GM19395 (cell line): ENCODE results near the gene NUDT16.
"Not testable (repeated sequence)": the region's sequence is repeated elsewhere in the genome, so short reads cannot be mapped to it uniquely, and the experiment has no call there.

Experiments
- ATAC-seq: cut with Tn5 transposase; IDR thresholded peaks from one replicate; pipeline ENCODE4 v1.9.1; 2021; ENCODE audit warnings: mild to moderate bottlenecking, moderate library complexity; ENCODE audit not compliant: unreplicated experiment

The NUDT16 gene

DNA sequence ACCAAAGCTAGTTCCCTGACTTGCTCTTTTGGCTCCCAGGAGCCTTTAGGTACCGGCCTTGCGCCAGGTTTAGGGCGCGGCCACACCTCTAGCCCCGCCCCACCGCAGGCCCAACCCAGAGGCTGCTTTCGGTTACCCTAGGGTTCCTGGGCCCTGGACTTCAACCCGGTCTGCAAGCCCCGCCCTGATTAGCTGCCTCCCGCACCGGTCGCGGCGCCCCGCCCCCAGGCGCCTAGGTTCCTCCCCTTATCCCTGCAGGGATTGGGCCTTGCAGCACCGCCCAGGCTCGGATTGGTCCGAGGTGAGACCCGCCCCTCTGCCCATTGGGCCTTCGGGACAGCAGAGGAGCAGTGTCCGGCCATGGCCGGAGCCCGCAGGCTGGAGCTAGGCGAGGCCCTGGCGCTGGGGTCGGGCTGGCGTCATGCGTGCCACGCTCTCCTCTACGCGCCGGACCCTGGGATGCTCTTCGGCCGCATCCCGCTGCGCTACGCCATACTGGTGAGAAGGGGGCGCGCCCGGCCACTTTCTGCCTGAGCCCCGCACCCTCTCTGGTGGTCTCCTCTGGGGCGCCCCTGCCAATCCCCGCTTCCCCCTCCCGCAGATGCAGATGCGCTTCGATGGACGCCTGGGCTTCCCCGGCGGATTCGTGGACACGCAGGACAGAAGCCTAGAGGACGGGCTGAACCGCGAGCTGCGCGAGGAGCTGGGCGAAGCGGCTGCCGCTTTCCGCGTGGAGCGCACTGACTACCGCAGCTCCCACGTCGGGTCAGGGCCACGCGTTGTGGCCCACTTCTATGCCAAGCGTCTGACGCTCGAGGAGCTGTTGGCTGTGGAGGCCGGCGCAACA, at the start of gene NUDT16:
Gene NUDT16 (plus strand): TSS at position 330 of the 847 bp plus-strand sequence. CDS start 31 bp downstream, at position 361.
- ATAC-seq: peak; percentile 98

- ATAC-seq: no peak
These were observed 42.5 kb upstream of the NUDT16 start for GRCh38 chr3:131338948-131339640.

- ATAC-seq: no peak
These were observed 39.8 kb upstream of the NUDT16 start for GRCh38 chr3:131341761-131342160.

GRCh38 chr3:131348911-131349310, 32.7 kb upstream of the NUDT16 start:
- ATAC-seq: no peak

GRCh38 chr3:131349454-131349853, 32.1 kb upstream of the NUDT16 start:
- no peak for ATAC-seq

- no peak for ATAC-seq
These were observed 31.6 kb upstream of the NUDT16 start for GRCh38 chr3:131349946-131350347.

DNA sequence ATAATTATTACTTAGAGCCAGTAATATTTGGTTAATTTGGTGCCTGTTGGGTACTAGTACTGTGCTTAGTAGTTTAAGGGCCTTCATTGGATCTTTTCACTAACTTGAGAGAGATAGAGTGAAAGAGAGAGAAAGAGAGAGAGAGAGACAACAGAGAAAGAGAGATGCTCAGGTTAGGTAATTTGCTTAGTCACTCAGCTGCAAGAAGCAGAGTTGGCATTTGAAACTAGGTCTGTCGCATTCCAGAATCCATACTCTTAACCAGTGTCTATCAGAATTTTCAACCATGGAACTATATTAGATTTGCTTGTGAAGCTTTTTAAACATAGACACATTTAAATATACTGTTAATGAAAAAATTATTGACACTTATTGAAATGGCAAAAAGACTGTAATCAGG, 31.1 kb upstream of the NUDT16 start:
- ATAC-seq: no peak

GRCh38 chr3:131353016-131353877, 28.3 kb upstream of the NUDT16 start:
- peak; percentile 47 for ATAC-seq

- ATAC-seq: no peak
These were observed 27.6 kb upstream of the NUDT16 start for GRCh38 chr3:131353986-131354385.

DNA sequence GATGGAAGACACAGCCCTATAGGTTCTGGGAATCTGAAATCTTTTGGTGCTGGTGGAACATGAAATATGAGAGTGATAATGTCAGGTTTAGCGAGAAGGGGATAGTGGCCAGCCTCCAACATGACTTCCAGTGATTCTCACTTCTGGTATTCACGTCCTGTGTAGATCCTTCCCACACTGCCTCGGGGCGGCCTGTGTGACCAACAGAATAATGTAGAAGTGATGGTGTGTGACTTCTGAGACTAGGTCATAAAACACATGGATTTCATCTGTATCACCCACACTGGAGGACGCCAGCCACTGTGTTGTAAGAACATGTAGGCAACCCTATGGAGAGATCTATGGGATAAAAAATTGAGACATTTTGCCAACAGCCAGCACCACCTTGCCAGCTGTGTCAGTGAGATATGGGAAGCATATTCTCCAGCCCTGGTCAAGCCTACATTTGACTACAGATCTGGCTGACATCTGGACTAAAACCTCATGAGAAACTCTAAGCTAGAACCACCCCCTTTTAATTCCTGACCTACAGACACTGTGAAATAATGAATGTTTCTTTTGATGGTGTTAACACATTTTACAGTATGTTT, 25.5 kb upstream of the NUDT16 start:
- no peak for ATAC-seq

GRCh38 chr3:131357275-131357674, 24.3 kb upstream of the NUDT16 start:
- no peak for ATAC-seq

- ATAC-seq: no peak
These were observed 21.3 kb upstream of the NUDT16 start for GRCh38 chr3:131360191-131360755.

- not testable (repeated sequence) for ATAC-seq
These were observed 20.5 kb upstream of the NUDT16 start for GRCh38 chr3:131361066-131361463.

DNA sequence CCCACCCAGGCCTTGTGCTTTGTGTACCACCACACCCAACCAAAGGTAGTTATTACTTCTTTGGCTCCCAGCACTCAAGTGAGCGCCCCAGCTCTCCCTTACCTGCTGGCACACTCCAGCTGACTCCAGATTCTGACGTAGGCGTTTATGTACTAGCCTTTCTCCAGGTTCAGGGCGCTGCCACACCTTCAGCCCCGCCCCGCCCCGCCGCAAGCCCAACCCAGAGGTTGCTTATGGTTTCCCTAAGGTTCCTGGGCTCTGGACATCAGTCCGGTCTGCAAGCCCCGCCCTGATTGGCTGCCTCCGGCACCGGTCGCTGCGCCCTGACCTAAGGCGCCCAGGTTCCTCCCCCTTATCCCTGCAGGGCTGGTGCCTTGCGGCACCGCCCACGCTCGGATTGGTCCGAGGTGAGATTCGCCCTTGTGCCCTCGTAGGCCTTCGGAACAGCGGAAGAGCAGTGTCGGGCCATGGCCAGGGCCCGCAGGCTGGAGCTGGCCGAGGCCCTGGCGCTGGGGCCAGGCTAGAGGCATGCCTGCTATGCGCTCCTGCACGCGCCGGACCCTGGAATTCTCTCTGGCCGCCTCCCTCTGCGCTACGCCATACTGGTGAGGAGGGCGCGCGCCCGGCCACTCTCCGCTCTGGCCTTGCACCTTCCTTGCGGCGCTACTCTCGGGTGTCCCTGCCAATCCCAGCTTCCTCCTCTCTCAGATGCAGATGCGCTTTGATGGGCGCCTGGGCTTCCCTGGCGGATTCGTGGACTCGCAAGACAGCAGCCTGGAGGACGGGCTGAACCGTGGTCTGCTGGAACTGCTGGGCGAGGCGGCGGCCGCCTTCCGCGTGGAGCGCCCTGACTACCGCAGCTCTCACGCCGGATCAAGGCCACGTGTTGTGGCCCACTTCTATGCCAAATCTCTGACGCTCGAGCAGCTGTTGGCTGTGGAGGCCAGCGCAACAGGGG, 19.8 kb upstream of the NUDT16 start:
- ATAC-seq: peak; percentile 98

DNA sequence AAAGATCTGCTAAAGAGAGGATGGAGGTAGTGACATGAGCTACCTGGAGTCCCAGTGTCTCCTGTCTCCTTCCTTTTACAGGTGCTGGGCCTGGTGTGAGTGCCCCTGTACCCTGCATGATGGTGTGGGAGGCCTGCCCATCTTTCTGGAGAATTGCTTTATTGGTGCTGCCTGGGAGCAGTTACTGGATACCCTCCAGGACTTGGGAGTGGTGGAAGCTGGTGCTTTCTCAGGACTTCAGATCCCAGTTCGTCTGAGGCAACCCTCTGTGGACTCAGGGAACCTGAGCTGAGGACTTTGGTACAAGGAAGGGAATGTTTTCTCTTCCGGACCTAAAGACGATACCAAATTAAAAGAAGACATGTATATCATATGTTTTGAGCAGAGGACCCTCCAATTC, 18.3 kb upstream of the NUDT16 start:
- ATAC-seq: no peak

DNA sequence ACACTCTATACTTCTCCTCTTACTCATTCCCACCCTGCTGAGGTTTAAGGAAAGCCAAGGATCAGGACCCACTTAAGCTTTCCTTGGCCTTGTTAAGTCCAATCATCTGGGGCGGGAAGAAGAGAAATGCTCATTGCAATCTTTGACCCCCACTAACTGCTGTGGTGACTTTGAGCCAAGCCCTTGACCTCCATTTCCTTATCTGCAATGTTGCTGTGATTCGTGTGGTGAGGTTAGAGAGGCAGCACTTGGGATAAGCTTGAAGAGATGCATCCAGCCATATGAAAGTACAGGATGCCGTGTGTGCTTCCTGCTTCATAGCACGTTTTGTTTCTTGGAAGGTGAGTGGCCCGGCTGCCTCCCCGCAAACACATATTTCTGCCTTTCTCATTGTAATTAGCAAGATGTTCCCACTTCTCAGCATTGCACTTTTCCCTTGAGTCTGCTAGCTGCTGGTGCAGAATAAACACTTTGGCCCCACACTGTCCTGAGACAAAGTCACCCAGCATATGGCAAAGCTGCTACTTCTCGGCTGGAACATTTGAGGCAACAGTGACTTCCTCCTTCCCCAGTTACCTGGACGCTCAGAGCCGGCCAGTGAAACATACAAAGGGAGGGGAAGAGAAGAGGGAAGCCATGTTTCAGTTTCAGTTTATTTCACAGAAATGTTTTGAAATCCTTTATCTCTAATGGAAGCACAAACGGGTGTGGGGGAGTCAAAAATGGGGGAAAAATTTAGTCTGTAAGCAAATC, 10.5 kb upstream of the NUDT16 start:
- no peak for ATAC-seq

DNA sequence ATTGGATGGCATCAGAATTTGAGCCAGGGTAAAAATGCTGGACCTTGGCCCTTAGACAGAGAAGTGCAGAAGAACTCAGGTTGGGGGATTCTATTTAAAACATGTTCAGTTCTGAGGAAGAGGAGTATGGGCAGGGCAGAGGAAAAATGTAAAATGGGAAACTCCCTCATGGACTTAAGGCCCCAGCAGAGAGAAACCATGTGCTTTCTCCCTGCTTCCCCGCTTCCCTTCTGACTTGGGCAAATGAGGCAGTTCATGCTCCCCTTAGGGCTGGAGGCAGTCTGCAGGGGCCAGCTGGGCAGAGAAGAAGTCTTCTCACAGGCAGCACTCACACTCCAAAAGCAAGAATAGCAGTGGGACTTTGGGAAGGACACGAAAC, 9.9 kb upstream of the NUDT16 start:
- ATAC-seq: no peak

DNA sequence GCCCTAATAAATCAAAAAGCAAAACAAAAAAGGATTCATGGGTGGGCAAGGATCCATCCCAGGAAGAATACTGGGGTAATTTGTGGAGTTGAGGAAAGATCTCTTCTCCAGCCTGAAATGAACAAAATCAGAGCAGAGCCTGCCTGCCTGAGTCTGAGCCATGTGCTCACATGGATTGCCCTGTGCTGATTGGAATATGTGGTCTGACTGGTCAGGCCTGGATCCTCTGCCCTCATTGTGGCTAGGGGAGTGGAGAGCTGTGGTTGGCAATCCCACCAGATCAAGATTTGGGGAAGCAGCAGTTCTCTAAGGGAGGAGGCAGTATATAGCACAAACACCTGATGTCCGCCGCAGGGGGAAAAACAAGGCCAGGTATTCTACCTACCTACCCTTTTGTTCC, 6.8 kb upstream of the NUDT16 start:
- no peak for ATAC-seq
